Ovary (tissue), 9 donors: ENCODE measurements around the gene PER3. TPM values are rescaled to one million over a fixed set of nuclear protein-coding genes. Genes with fewer than 3 reads are reported as not detected.

Source experiments
- DNase-seq, 5 donors: peaks; one replicate each; pipeline ENCODE4 v3.0.0-alpha.2; 2019 to 2020
- H3K27ac ChIP-seq, 2 donors: fragments of 200-600 bp; one replicate each; pipeline versions ENCODE4 v1.5.1 to v1.8.0; 2019 to 2022
- H3K27me3 ChIP-seq: fragments of 200-600 bp; one replicate; pipeline ENCODE4 v1.8.0; 2022
- H3K36me3 ChIP-seq: fragments of 200-600 bp; sonication (generic); one replicate; pipeline ENCODE4 v1.5.1; 2019
- H3K4me1 ChIP-seq: one replicate; pipeline ENCODE4 v1.8.1; 2013; ENCODE audit warnings: mild to moderate bottlenecking, moderate library complexity; ENCODE audit not compliant: insufficient read depth
- H3K4me3 ChIP-seq: fragments of 200-600 bp; sonication (generic); one replicate; pipeline ENCODE4 v1.5.1; 2017
- H3K9me3 ChIP-seq, 2 donors: fragments of 200-600 bp in 1 of 2; sonication (generic) in 1 of 2; one replicate each; pipeline versions ENCODE4 v1.5.1 to v1.8.1; 2013 to 2019; ENCODE audit warnings: mild to moderate bottlenecking in 1 of 2, moderate library complexity in 1 of 2
- EP300 ChIP-seq: sonication (generic); formaldehyde crosslinking; IDR thresholded peaks from one replicate; pipeline ENCODE4 v1.6.1; 2017; ENCODE audit warnings: antibody characterized with exemption
- POLR2A ChIP-seq: fragments of 450-650 bp; IDR thresholded peaks from one replicate; pipeline ENCODE4 v1.6.1; 2017; ENCODE audit warnings: antibody characterized with exemption, mild to moderate bottlenecking, moderate library complexity
- WGBS, 3 donors: extraction: QIAGEN DNeasy Blood & Tissue Kit in 1 of 3; methylation state at CpG; one replicate each; pipeline versions ENCODE4 v1.1.5 to v1.1.7; 2013 to 2017; 5-methylcytosine and 5-hydroxymethylcytosine counted together
- intact Hi-C, 4 donors: fragments of 100-400 bp; cut with DNase I; formaldehyde crosslinking; loops; one replicate each; pipeline versions ENCODE4 v1.11.0 to v1.15.1; 2022 to 2023
- polyA plus RNA-seq, 2 donors: library from polyadenylated mRNA; stranded (reverse); fragments of 200-250 nt in 1 of 2; fragments of 350-450 nt in 1 of 2; fragmentation: Illumina TruSeq in 1 of 2; extraction: RNeasy Lipid Tissue Mini Kit (QIAGEN cat#74804) in 1 of 2; gene quantifications; one replicate each; pipeline ENCODE4 v1.2.3, GENCODE V29; 2013 to 2014
- total RNA-seq, 7 donors: library from RNA; depleted of rRNA in 2 of 7; stranded (reverse); fragments of >200 nt in 2 of 7; fragmentation: NEBNext Ultra II Directional in 3 of 7; extraction: Animal tissue kit (Norgen Biotek cat#: 25700) in 3 of 7; gene quantifications; one replicate each; pipeline versions ENCODE4 v1.1.0 to v1.2.4, GENCODE V29; 2016 to 2023
- TF ChIP-seq, protein P1 (sequence below), 3 donors: fragments of 450-650 bp in 2 of 3; fragments of 200-600 bp in 1 of 3; IDR thresholded peaks; one replicate each; pipeline versions ENCODE4 v1.5.1 to v1.8.0; 2016 to 2022; ENCODE audit warnings: antibody characterized with exemption in 3 of 3, mild to moderate bottlenecking in 1 of 3
- donor health status: DM: no; HTN: no; CAD: no; lungs with moderate emphysema.
- donor health status: DM: no; HTN: no; CAD: no.
- donor health status: Bipolar disorder and iron deficiency.
- donor health status: DM: yes; HTN: yes; CAD: no.
- donor health status: DM: no; HTN: no; CAD: no.
- donor health status: DM: yes; HTN: yes; CAD: no.

The PER3 gene
- total and polyA plus RNA-seq, 9 donors: 11.9 to 49.8 (median 25.3) TPM

DNA sequence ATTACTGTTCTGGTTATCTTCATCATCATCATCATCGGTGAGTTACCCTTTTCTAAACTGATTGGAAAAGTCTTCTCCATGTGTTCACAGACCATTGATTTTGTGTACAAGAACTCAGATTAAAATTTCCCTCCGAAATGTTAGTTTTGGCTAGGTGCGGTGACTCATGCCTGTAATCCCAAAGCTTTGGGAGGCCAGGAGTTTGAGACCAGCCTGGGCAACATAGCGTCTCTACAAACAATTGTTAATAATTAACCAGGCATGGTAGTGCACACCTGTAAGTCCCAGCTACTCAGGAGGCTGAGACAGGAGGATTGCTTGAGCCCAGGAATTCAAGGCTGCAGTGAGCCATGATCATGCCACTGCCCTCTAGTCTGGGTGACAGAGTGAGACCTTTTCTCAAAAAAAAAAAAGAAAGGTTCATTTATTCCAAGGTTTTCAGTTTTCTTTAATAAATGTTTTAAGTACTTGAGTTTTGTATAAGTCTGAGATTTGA, 5.9 kb upstream of the PER3 start:
- Histone ChIP-seq H3K27me3 (no peaks in the 10 kb centered on the region), H3K4me1 (peaks cover 2% of the 10 kb centered on the region), H3K4me3 (no peak overlapping the region), H3K9me3 (no peaks in the 10 kb centered on the region), H3K27ac (no peak overlapping the region), H3K36me3 (no peaks in the 10 kb centered on the region)
- TF ChIP-seq, protein P1, sequence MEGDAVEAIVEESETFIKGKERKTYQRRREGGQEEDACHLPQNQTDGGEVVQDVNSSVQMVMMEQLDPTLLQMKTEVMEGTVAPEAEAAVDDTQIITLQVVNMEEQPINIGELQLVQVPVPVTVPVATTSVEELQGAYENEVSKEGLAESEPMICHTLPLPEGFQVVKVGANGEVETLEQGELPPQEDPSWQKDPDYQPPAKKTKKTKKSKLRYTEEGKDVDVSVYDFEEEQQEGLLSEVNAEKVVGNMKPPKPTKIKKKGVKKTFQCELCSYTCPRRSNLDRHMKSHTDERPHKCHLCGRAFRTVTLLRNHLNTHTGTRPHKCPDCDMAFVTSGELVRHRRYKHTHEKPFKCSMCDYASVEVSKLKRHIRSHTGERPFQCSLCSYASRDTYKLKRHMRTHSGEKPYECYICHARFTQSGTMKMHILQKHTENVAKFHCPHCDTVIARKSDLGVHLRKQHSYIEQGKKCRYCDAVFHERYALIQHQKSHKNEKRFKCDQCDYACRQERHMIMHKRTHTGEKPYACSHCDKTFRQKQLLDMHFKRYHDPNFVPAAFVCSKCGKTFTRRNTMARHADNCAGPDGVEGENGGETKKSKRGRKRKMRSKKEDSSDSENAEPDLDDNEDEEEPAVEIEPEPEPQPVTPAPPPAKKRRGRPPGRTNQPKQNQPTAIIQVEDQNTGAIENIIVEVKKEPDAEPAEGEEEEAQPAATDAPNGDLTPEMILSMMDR (IDR thresholded peaks at IDR 0.05): no peak
- TF ChIP-seq POLR2A (no peak), EP300 (no peak)
- DNase-seq: no peak
- 91 to 95% (median 94%) methylated on average over 4 of the region's 4 CpGs for WGBS, 3 donors
- intact Hi-C loops: no loop called here

DNA sequence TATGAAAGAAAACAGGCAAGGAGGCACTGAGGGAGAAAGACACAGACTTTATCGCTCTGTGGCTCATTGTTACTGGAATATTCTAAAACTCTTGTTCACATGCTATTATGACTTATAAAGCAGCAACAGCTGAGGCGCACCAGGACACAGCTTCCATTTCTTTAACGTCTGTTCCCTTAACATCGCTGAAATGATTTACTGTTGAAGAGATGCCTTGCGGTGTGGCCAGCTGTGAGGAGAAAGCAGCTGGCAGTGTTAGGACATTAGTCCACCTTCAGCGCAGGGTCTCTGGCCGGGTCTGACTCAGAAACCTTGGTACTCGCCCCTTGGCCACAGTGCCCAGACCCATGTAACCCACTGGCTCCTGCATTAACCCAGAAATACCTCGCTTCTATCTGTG, 3.1 kb upstream of the PER3 start:
- intact Hi-C loops: no loop called here
- H3K4me3 ChIP-seq: no peak overlapping the region
- no peak for DNase-seq
- H3K36me3 ChIP-seq: no peaks in the 10 kb centered on the region
- no peaks in the 10 kb centered on the region for H3K9me3 ChIP-seq
- no peak overlapping the region for H3K27ac ChIP-seq
- H3K4me1 ChIP-seq: peaks cover 7% of the 10 kb centered on the region
- no peaks in the 10 kb centered on the region for H3K27me3 ChIP-seq
- TF ChIP-seq EP300 (no peak), POLR2A (no peak)
- TF ChIP-seq, protein P1 (IDR thresholded peaks at IDR 0.05): no peak
- WGBS, 3 donors: 85 to 89% (median 88%) methylated on average over 9 of the region's 9 CpGs

DNA sequence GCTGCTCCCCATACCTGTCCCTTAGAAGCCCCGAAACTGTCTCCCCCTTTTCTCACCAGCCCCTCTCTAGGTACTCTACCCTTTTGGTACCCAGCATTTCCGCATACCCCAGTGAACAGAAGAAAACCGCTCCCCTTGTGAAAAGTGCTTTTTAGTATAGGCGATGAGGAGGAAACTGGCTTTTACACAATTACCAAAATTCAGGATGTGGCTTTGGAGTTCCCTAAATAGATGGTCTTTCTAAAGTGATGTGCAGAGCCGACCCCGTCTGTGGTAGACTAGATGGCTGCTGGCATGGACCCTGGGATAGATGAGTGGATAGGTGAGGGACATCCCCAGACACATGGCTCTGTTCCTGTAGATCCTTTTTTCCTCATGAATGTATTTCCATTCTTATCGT, 2.6 kb upstream of the PER3 start:
- no peak overlapping the region for H3K4me3 ChIP-seq
- intact Hi-C loops: no loop called here
- no peaks in the 10 kb centered on the region for H3K9me3 ChIP-seq
- H3K36me3 ChIP-seq: no peaks in the 10 kb centered on the region
- H3K4me1 ChIP-seq: peaks cover 7% of the 10 kb centered on the region
- 77 to 84% (median 79%) methylated on average over 7 of the region's 7 CpGs for WGBS, 3 donors
- no peak for DNase-seq
- TF ChIP-seq EP300 (no peak), POLR2A (no peak)
- TF ChIP-seq, protein P1 (IDR thresholded peaks at IDR 0.05): no peak
- no peak overlapping the region for H3K27ac ChIP-seq
- H3K27me3 ChIP-seq: no peaks in the 10 kb centered on the region

DNA sequence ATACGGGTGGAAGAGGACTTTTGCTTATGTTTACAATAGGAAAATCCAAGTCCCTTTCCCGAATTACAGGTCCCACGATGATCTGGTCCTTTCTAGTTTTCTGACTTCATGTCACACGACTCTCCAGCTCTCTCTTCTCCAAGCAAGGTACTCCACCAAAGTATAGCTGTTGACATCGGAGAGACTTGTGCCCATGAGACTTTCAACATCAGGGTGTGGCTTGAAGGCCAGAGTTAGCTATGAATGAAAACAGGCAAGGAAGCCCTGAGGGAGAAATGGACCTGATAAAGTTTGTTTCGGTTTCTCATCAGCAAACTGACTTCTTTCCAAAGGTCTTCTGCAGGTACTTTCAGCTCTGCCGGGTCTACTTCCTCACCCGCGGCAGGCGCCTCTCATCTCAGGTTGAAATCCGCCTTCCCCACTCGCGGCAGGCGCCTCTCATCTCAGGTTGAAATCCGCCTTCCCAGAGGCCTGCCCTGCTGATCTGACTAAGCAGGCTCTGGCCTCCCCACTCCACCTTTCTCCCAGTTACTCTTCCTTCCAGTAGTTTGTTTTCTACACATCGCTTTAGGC, 2.1 kb upstream of the PER3 start:
- DNase-seq: no peak
- 85 to 89% (median 87%) methylated on average over 16 of the region's 16 CpGs for WGBS, 3 donors
- TF ChIP-seq, protein P1 (IDR thresholded peaks at IDR 0.05): no peak
- TF ChIP-seq EP300: no peak
- TF ChIP-seq POLR2A: no peak
- H3K36me3 ChIP-seq: no peaks in the 10 kb centered on the region
- H3K9me3 ChIP-seq: no peaks in the 10 kb centered on the region
- no peak overlapping the region for H3K4me3 ChIP-seq
- H3K4me1 ChIP-seq: peaks cover 7% of the 10 kb centered on the region
- no peak overlapping the region for H3K27ac ChIP-seq
- no peaks in the 10 kb centered on the region for H3K27me3 ChIP-seq
- intact Hi-C loops: no loop called here
